HCEC 1CT (cell line): ENCODE data around the gene SLC49A3.
"Not testable (repeated sequence)": the region's sequence is repeated elsewhere in the genome, so short reads cannot be mapped to it uniquely, and the experiment has no call there.

Experiments
- DNase-seq: peaks from one replicate; pipeline ENCODE4 v3.0.0-alpha.2; 2017

SLC49A3 gene

DNA sequence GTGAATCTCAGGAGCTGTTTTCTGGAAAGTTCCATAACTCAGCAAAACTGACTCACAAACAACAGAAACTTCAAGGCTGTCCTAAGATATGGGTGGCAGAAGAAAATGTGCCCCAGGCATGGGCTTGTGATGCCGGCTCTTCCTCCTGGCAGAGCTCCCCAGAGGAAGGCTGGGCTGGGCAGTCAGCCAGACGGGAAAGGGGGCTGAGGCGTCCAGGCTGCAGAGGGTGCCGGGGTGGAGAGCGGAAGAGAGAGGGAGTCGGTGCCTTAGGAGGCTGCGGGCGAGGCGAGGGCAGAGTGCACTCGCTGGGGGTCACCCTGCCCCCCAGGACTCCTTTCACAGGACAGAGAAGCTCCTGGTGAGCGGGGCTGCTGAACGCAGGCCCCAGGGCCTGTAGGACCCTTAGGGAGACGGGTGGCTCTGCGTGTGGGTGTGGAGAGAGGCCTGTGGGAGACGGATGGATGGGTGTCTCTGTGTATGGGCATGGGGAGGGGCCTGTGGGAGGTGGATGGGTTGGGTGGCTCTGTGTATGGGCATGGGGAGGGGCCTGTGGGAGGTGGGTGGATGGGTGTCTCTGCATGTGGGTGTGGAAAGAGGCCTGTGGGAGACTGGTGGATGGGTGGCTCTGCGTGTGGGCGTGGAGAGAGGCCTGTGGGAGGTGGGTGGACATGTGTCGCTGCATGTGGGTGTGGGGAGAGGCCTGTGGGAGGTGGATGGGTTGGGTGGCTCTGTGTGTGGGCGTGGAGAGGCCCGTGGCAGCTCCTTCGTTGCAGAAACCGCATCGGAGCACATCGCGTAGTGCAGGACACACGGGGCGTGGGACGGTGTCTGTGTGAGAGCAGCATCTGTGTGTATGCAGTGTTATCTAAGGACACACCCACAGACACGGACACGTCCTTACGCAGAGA is 32.6 kb upstream of the SLC49A3 start:
- no peak for DNase-seq

DNA sequence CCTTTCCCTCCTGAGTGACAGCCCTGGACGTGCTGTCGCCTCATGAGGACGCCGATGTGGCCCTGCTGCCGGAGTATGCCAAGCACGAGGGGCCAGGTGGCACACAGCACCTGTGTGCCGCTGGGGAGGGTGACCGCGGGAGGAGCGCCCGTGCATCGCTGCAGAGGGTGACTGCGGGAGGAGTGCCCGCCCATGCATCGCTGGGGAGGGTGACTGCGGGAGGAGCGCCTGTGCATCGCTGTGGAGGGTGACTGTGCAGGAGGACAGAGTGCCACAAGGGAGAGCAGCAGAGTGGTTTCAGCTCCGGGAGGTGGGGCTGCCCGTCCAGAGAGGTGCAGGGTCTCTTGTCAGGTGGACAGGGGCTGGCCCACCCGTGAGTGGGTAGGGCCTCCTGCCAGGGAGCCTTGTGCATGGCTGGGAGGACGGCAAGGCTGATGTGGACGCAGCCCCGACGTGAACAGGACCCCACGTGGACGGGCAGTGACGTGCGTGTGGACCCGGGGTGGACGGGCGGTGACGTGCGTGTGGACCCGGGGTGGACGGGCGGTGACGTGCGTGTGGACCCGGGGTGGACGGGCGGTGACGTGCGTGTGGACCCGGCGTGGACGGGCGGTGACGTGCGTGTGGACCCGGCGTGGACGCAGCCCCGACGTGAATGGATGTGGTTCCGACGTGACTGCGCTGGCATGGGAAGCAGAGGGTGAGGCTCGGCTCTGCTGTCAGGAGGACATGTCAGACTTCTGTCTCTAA is 31.3 kb upstream of the SLC49A3 start:
- DNase-seq, result no peak

DNA sequence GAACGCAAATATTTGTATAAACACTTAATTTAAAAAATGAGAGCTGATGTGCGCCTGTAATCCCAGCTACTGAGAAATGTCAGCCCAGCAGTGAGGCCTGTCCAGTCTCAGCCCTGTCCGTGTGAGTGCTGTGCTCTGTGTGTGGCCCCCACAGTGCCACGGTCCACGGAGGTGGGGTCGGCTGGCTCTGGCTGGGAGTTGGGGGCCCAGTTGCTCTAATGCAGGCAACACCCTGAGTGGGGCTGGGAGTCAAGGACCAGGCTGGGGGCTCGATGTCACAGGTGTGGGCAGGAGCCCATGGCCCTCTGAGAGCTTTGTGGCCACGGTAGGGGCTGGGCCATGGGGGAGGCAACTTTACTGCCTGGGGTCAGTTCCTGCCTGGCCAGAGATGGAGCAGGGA is 29.5 kb upstream of the SLC49A3 start:
- no peak for DNase-seq

DNA sequence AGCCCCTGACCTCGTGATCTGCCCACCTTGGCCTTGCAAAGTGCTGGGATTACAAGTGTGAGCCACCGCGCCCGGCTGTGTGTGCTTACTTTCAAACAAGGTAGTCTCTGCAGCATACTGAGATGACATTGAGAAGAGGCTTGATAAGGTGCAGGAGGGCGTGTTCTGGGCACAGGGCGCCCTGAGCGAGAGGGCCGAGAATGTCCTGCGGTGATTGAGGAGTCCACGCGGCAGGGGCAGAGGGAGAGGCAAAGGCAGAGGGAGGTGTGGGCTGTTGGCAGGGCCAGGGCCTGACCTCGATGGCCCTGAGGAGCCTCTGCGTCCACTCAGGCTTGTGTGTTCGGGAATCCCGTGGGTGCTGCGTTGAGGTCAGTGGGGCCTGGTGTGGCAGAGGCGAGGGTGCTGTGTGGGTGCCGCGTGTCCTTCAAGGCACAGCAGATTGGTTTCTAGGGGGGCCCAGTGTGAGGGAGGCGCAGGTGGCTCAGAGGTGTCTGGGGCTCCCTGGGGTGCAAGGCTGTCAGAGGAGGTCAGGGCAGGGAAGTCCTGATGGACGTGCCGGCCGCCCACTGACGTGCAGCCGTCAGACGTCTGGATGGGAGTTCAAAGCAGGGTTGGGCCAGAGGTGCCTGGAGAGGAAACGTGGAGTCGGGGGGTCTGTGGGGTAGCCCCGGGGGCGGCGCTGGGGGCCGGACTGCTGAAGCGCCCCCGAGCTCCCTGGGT is 28.8 kb upstream of the SLC49A3 start:
- DNase-seq, result no peak

DNA sequence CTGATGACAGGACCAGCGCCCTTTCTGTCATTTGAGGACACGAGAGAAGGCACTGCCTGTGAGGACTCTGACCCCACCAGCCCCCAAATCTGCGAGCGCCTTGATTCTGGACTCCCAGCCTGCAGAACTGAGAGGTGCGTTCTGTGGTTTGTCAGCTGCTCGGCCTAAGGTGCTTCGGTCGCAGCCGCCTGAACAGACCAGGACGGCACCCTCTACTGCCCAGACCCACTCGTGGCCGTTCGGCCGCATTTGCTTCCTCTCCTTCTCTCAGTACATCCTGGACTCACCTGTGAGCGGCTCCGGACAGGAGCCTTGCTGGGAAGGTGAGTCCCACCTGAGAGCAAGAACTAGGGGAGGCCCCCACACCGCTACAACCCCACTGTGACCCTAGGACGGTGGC is 25.1 kb upstream of the SLC49A3 start:
- no peak for DNase-seq

DNA sequence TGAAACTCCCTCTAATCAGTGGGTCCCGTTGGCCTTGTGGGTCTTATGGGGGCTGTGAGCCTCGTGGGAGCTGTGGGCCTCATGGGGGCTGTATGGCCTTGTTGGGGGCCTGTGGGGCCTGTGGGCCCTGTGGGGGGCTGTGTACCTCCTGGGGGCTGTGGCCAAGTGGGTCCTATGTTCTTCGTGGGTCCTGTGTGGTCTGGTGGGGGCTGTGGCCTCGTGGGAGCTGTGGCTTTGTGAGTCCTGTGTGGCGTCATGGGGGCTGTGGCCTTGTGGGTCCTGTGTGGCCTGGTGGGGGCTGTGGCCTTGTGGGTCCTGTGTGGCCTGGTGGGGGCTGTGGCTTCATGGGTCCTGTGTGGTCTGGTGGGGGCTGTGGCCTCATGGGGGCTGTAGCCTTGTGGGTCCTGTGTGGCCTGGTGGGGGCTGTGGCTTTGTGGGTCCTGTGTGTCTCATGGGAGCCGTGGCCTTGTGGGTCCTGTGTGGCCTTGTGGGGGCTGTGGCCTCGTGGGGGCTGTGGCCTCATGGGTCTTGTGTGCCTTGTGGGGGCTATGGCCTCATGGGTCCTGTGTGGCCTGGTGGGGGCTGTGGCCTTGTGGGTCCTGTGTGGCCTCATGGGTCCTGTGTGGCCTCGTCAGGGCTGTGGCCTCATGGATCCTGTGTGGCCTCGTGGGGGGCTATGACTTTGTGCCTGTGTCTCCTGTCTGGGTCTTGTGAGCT is 24.1 kb upstream of the SLC49A3 start:
- no peak for DNase-seq

DNA sequence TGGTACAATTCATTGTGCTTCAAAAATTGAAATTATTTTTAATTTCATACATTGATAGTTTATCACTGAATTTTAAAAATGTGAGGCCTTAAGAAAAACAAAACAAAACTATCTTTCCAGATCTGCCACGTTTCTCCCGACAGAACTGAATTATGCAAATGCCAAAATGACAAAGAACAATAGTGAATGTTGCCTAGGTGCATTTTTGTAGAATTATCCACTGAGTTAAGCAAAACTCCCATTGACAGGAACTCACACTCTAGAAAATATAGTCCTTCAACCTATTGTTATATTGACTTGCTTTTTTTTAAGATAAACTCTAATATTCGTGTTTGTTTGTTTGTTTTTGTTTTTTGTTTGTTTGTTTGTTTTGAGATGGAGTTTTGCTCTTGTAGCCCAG is 23.1 kb upstream of the SLC49A3 start:
- no peak for DNase-seq

DNA sequence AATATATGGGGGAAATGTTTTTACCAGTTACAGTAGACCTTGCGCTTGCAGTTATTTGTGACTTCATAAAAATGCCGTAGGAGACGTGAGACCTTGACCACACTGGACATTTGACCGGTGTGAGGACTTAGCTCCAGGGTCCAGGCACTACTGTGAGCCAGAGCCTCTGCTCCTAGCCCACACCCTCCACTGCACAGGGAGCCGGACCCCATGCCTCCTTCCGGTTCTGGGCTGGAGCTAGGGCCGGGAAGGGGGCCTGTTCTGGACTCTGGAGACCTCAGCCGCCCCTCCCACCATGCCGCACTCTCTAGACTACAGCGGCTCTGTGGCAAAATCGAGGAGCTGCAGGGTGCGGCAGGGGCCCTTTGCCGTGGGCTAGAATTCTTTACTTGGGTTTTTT is 22.0 kb upstream of the SLC49A3 start:
- DNase-seq, result no peak

DNA sequence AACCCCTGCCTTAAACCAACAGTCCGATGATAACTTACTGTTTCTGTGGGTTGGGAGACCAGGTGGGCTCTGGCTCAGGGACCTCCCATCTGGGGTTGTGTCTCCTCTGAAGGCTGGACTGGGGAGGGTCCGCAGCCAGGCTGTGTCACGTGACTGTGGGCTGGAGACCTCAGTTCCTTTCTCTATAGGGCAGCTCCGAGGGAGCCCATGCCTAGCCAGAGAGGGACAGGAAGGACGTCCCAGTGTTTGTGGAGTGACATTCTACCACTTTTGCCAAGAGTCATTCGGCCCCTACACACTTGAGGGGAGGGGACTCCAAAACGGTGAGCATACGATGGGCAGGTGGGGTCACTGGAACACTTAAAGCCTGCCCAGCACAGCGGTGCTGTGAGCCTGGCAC is 21.2 kb upstream of the SLC49A3 start:
- DNase-seq, result no peak

DNA sequence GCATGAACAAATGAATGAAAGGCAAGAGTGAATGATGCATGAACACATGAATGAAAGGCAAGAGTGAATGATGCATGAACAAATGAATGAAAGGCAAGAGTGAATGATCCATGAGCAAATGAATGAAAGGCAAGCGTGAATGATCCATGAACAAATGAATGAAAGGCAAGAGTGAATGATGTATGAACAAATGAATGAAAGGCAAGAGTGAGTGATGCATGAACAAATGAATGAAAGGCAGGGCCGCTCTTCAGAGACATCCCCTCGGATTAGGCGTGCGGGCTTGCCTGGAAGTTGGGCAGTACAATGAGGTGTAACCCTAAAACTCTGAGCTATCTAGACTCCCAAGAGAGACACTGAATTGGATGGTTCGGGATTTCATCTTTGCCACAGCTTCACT is 20.4 kb upstream of the SLC49A3 start:
- DNase-seq, result no peak

DNA sequence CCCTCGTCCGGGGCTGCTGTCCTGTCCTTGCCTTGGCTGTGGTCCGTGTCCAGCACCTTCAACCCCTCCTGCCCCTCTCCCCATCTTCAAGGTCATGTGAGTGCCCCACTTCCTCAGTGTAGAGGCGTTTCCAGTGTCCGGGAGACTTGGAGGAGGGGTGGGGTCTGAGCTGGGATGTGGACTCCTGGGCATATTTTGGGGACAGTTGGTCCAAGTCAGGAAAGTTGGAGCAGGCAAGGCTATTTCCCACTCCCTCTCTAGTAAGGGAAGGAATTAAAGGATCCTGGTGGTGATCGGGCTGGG is 19.6 kb upstream of the SLC49A3 start:
- no peak for DNase-seq

DNA sequence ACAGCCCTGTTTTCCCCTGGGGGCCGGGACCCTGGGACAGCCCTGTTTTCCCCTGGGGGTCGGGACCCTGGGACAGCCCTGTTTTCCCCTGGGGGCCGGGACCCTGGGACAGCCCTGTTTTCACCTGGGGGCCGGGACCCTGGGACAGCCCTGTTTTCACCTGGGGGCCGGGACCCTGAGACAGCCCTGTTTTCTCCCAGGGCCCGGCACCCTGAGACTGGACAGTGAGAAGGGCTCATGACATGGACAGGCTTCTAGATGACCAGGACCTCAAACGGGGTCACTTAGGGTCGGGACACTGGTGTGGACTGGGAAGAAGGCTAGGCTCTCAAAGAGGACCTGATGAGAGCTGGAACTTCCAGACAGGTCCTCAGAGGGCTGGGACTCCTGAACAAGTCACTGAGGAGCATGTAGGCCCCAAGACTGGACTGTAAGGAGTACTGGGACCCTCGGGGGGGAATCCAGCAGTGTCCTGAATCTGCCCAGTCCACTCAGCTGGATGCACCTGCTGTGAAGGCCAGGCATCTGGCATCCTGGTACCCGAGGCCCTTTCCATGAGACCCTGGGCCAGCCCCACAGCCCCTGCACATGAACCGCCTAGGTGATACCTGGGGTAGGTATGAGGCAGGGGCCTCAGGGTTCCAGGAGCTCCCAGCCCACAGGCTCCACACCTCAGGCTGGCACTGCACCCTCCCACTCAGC is 19.1 kb upstream of the SLC49A3 start:
- no peak for DNase-seq

DNA sequence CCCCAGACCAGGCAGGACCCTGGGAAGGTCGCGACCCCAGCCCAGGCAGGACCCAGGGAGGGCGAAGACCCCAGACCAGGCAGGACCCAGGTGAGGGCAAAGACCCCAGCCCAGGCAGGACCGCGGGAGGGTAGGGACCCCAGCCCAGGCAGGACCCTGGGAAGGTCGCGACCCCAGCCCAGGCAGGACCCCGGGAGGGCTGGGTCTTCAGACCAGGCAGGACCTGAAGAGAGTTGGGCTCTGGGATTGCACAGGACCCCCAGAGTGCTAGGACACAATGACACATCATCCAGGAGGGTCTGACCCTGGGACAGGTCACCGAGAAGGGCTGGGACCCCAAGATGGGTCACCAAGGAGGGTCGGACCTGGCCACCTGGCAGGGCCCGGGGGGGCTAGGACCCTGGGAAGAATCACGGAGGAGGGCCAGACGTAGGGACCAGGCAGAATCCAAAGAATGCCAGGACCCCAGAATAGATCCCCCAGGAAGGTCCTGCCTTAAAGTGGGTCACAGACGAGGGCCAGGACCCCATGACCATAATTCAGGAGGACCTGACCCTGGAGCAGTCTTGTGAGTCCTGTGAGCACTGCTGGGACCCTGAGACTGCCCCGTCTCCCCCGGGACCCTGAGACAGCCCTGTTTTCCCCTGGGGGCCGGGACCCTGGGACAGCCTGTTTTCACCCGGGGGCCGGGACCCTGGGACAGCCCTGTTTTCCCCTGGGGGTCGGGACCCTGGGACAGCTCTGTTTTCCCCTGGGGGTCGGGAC is 18.1 kb upstream of the SLC49A3 start:
- DNase-seq, result no peak

DNA sequence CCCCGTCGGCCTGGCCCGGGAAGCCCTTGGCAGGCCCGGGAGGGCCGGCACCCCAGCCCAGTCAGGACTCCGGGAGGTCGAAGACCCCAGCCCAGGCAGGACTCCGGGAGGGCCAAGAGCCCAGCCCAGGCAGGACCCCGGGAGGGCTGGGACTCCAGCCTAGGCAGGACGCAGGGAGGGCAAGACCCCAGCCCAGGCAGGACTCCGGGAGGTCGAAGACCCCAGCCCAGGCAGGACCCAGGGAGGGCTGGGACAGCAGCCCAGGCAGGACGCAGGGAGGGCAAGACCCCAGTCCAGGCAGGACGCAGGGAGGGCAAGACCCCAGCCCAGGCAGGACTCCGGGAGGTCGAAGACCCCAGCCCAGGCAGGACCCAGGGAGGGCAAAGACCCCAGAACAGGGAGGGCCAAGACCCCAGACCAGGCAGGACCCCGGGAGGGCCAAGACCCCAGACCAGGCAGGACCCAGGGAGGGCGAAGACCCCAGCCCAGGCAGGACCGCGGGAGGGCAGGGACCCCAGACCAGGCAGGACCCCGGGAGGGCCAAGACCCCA is 17.2 kb upstream of the SLC49A3 start:
- DNase-seq, result not testable (repeated sequence)

DNA sequence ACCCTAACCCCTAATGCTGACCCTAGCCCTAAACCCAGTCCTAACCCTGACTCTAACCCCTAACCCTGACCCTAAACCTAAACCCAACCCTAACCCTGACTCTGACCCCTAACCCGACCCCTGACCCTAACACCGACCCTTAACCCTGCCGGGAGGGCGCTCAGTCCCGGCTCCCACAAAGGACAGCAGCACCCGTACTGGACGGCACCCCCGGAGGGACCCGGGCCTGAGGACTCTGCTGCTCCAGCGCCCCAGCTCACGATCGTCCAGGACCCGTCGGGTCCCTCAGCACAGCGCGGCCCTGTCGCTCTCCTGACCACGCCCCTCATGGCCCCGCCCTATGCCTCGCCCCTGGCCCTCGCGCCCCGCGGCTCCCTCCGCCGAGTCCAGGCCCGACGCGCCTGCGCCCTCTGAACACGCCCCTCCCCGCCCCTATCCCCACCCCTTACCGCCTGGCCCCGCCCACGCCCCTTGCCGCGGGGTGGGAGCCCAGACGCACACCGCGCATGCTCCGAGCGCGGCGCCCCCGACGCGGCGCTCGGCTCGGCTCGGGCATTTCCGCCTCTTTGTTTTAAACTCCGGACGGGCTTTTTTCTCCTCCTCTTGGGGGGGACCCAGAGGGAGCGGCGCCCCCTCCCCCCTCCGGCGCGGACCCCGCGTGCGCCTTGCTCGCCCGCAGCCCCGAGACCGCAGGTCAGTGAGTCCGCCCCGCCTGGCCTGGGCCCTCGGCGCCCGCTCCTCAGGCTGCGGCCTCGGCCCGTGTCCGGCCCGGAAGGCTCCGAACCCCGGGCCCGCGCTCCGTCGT is 16.5 kb upstream of the SLC49A3 start, which contains the start of gene PCGF3:
Gene PCGF3, plus strand, starts transcription at position 555 of the 805 bp plus-strand sequence. CDS start 27,849 bp downstream, outside the sequence.
- peak; percentile 85 for DNase-seq

DNA sequence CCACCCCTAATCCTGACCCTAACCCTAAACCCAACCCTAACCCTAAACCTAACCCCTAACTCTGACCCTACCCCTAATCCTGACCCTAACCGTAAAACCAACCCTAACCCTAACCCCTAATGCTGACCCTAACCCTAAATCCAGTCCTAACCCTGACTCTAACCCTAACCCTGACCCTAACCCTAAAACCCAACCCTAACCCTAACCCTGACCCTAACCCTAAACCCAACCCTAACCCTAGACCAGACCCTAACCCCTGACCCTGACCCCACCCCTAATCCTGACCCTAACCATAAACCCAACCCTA is 16.0 kb upstream of the SLC49A3 start:
- DNase-seq, result no peak

DNA sequence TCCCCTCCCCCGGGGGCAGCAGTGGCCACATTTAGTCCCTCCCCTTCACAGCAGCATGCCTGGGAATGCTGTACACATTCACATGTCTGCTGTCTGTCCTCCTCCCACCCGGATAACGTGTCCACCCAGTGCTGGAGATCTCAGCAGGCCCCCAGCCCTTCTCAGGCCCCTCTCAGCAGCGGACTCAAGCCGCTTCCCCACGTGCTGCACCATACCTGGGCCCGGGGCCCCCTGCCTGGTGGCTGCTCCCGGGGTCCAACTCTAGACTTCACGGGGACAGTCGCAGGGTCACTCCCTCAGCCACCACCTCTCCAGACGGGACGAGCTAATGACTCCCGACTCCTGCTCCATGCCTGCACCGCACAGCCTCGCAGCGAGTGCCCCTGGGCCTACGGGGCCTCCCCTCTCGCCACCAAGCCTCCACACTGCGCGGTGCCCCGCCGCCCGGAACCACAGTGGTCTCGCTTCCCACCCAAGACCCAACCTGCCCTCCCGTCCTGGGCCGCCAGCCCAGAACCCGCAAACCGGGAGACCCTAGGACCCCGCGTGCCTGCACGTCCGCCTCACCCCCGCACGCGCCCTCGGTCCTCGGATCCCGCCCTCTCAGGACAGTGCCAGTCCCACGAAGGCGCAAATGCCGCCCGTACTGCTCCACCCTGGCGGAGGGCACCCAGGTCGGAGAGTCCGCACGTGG is 15.4 kb upstream of the SLC49A3 start:
- no peak for DNase-seq

DNA sequence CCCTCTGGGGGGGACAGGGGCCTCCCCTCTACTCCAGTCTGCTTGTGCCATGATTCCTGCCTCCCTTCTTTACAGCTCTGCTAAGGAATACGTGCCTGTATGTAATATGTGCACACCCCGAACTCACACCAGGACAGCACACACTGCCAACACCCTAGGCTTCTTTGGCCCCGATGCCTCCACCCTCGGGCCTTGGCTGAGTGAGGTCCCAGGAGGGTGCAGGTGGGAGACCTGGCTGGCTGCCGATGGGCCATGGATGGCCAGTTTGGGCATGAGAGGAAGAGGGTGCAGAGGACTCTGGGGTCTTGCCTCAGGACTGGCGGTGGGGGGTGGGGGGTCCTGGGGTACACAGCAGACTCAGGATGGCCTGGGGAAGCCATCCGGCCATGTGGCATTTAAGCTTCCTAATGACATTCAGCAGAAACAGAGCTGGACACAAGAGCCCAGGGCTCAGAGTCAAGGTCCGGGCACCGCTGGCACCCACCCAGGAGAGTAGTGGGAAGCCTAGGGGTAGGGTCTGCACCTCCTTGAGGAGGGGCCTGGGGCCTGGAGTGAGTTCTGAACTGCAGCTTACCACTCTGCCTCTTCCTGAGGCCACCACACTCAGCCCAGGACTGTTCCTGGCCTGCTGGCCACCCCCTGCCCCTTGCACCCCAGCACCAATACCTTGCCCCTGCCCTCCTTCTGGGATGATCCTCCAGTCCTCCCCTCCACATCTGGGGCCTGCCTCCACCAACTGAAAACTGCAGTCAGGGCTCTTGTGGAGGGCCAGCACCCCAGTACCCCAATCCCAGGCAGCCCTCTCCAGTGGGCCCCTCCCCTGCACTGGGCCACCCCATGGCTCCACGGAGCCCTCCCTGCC is 14.6 kb upstream of the SLC49A3 start:
- DNase-seq, result no peak

DNA sequence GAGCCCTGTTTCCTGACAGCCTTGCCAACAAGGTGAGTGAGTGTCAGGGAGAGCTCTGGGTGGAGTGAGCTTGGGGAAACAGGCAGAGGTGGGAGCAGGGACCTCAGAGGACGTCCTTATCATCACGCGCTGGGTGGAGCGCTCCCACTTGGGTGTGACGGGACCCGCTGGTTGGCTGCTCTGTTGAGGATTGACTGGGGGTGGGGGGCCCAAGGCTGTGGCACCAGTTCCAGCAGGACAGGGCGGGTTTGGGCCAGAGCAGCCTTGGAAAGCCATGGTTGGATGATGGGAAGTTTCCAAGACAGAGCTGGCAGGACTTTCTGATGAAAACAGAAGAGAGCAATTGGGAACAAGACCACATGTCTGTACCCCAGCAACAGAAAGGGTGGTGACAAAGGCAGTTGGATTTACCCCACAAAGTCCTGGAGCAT is 13.7 kb upstream of the SLC49A3 start:
- DNase-seq, result no peak
